Smooth muscle cell of the brain vasculature (primary cell): ENCODE results near the gene TBC1D8.
"Not testable (repeated sequence)": the region's sequence is repeated elsewhere in the genome, so short reads cannot be mapped to it uniquely, and the experiment has no call there.

Experiments
- DNase-seq: peaks from one replicate; pipeline ENCODE4 v3.0.0-alpha.2; 2012; ENCODE audit warnings: low read depth, low spot score

TBC1D8 gene

GRCh38 chr2:101151146-101151858 is at the start of gene TBC1D8:
Gene TBC1D8, minus strand, starts transcription at chr2:101151382. Its CDS starts 129 bp downstream, at chr2:101151253.
- DNase-seq, result no peak

GRCh38 chr2:101200676-101201075 is 49.5 kb upstream of the TBC1D8 start:
- DNase-seq, result no peak

- no peak for DNase-seq
Measured at GRCh38 chr2:101199251-101199791, 48.1 kb upstream of the TBC1D8 start.

DNA sequence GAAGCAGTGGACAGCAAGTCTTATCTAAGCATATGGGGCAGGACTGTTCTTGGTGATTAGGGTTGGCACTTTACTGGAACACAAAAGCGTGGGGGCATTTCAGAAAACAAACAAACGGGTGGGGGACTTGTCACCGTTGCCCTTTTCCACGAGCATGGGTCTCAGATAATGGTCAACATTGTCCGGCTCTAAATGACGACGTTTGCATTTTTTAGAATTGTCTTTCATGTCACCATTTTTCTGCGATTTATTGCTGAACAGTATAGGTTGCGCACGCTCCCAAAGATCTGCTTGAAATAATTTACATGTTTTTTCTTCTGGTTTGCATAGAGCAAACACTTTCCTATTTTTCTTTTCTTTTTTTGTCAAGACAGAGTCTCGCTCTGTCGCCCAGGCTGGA is 46.6 kb upstream of the TBC1D8 start:
- no peak for DNase-seq

- no peak for DNase-seq
Measured at GRCh38 chr2:101197215-101197745, 46.1 kb upstream of the TBC1D8 start.

- DNase-seq, result no peak
Measured at GRCh38 chr2:101195871-101196661, 44.9 kb upstream of the TBC1D8 start.

GRCh38 chr2:101193033-101193626 is 41.9 kb upstream of the TBC1D8 start:
- no peak for DNase-seq

DNA sequence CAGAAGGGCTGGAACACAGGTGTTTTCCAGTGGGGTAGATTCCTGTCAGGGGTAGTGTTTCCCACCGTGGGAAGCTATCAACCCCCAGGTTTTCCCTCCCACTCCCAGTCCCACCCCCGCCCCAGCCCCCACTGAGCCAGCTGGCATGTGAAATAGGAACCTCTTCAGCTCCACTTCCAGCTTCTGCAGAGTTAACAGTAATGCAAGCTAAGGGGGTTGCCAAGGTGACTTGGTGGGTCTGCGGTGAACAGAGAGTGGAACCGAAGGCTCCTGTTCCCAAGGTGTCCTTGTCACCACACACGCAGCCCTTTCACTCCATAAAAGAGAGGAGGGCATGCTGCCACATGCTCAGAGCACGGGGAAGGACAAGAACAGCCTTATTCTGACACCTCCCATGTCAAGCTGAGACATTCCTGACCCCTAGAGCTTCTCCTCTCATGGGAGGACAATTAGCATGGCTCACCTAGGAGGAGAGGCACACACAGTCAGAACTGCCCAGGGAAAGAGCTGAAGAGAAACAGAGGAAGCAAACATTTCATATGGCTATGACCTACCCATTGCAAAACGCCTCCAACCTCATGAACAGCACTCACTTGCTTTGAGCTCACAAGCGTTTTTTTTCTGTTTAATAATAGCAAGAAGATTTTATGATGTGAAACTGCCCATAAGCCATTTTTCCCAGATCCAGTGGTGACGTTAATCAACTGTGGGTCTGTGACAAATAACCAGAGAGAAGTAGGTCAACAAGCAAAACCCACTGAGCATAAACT is 39.8 kb upstream of the TBC1D8 start:
- no peak for DNase-seq

DNA sequence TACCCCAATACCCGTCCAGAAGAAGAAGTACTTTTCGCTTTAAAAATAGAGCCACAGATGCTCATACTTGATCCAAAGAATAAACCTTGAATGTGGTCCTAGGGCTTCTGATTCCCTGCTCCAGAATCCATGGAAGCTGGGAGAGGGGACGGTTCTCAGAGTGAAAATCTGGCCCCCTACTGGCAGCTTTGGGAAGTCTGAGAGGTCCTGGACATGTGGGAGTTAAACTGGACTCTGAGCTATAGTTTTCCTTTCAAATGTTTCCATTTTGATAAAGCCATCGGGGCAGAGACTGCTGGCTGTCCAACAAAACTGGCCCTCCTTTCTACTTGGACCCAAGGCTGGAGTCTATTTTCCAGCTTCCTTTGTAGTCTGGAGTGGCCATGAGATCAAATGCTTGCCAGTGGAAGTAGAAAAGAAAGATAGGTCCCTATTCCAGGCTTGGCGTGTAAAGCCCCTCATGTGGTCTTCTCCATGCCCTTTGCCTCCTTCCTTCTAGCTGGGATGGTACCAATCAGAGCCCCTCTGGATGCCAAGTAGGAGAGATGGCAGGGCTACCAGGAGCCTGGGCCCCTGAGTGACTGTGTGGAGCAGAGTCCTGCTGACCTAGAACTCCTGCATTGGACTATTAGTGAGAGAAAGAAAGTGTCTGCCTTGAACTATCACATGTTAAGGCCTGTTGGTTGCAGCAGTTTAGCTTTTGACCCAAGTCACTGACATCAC is 37.7 kb upstream of the TBC1D8 start:
- no peak for DNase-seq

DNA sequence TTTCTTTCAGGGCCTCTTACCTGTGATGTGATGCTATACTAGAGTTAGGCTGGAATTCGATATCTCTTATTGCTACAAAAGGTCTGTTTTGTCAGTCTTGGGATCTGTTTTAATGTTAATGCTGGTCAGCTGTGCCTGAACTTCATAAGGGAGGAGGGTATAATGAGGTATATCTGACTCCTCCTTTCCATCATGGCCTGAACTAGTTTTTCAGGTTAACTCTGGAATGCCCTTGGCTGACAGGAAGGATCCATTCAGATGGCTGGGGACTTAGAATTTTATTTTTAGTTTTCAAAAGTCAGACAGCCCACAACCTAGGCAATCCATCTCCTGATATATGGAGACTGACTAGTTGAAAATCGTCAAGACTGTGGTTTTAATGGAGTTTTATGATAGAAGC is 35.9 kb upstream of the TBC1D8 start:
- DNase-seq, result no peak

DNA sequence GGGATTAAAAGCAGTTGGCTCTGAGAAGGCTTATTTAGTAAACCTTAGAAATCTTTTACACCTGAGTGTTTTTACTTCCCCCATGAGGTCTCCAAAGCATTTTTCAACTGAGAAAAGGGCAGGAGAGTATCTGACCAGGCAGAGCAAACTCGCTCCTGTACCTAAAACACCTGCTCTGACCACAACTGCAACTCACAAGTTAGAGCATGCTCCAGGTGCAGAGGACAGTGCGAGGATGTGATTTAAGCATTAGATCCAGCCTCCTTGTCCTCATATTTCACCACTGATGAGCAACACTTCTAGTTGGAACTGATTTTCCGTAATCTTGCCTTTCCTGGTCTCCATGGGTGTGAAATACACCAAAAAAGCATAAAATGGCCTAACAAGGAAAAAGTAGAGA is 34.5 kb upstream of the TBC1D8 start:
- no peak for DNase-seq

DNA sequence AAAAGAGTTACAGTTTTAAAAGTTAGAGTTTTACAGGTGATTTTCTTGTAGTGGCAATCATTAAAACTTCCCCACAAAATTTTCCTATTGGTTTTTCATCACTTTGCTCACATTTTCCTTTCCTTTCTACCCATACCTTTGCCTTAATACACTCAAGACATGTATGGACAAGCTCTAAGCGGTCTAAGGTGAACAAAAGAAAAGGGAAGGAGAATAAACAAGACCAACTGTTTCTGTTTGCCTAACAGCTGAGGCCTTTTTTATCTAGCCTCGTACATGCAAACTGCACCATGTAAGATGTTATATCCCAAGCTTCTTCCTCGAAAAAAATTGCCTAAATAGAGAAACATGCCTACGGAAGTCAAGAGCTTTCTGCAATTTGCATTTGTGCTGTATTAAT is 33.9 kb upstream of the TBC1D8 start:
- no peak for DNase-seq

DNA sequence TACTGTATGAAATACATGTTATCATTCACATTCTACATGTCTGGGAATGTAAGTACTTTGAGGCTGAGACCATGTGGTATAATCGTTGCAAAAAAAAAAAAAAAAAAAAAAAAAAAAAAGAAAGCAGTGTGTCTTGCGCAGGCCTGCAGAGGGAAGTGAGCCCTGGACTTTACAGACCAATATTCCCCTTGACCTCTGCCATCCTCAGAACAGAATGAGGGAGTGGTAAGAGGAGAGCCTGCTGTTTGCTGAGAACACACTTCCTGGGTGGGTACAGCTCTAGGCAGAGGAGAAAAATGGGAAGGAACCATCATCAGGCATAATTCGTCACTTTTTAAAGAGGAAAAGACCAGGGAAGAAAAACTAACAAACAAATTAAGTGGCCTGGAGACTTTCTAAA is 28.8 kb upstream of the TBC1D8 start:
- DNase-seq, result no peak

GRCh38 chr2:101176803-101177202 is 25.6 kb upstream of the TBC1D8 start:
- no peak for DNase-seq

- no peak for DNase-seq
Measured at GRCh38 chr2:101175991-101176390, 24.8 kb upstream of the TBC1D8 start.

- DNase-seq, result no peak
Measured at GRCh38 chr2:101173707-101174295, 22.6 kb upstream of the TBC1D8 start.

- DNase-seq, result not testable (repeated sequence)
Measured at GRCh38 chr2:101169822-101170221, 18.6 kb upstream of the TBC1D8 start.

- DNase-seq, result no peak
Measured at GRCh38 chr2:101168706-101169105, 17.5 kb upstream of the TBC1D8 start.

DNA sequence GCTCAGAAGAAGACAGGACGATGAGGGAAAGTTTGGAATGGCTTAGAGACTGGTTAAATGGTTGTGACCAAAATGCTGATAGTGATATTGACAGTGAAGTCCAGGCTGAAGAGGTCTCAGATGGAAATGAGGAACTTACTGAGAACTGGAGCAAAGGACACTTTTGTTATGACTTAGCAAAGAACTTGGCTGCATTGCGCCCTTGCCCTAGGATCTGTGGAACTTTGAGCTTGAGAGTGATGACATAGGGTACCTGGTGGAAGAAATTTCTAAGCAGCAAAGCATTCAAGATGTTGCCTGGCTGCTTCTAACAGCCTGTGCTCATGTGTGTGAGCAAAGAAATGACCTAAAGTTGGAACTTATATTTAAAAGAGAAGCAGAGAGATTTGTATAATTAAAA is 16.4 kb upstream of the TBC1D8 start:
- not testable (repeated sequence) for DNase-seq

GRCh38 chr2:101164021-101164420 is 12.8 kb upstream of the TBC1D8 start:
- no peak for DNase-seq
